H1 (cell line): ENCODE measurements around the gene SELENOV. TPM values are rescaled to one million over a fixed set of nuclear protein-coding genes. Genes with fewer than 3 reads are reported as not detected.

Experiments
- CTCF ChIA-PET: fragments of 300-600 bp; sonication (Branson Sonifier 250); formaldehyde crosslinking; loops from one replicate; lab custom pipeline; 2021; ENCODE audit not compliant: partially characterized antibody; lab: Charles Lee
- POLR2A ChIA-PET: fragments of 300-600 bp; sonication (Branson Sonifier 250); formaldehyde crosslinking; loops from one replicate; lab custom pipeline; 2021; ENCODE audit warnings: inconsistent platforms; ENCODE audit not compliant: partially characterized antibody; lab: Charles Lee
- DNase-seq, 2 experiments: peaks; one replicate each; pipeline versions ENCODE4 v3.0.0 to v3.0.0-alpha.2; 2010 to 2022; ENCODE audit warnings: low spot score in 2 of 2, low read depth in 1 of 2, mixed read lengths in 1 of 2
- FAIRE-seq: peaks from 2 replicates; lab custom pipeline; 2011; peaks lifted over from hg19 to GRCh38; lab: Jason Lieb, UNC
- H2AFZ ChIP-seq: 2 replicates; pipeline ENCODE4 v1.8.1; 2012; ENCODE audit warnings: low read length, inconsistent platforms
- H2AK5ac ChIP-seq: 2 replicates; pipeline ENCODE4 v1.6.1; 2013; ENCODE audit warnings: low read depth, low read length
- H2BK120ac ChIP-seq: replicated peaks from 2 replicates; pipeline ENCODE3; 2013; ENCODE audit warnings: low read depth, low read length, inconsistent platforms
- H2BK12ac ChIP-seq: 2 replicates; pipeline ENCODE4 v1.6.1; 2013; ENCODE audit warnings: low read depth, low read length
- H2BK15ac ChIP-seq: 2 replicates; pipeline ENCODE4 v1.6.1; 2013; ENCODE audit warnings: low read length
- H2BK20ac ChIP-seq: 2 replicates; pipeline ENCODE4 v1.6.1; 2013; ENCODE audit warnings: low read length
- H2BK5ac ChIP-seq: 2 replicates; pipeline ENCODE4 v1.6.1; 2013; ENCODE audit warnings: low read depth, low read length
- H3K14ac ChIP-seq: 2 replicates; pipeline ENCODE4 v1.6.1; 2013; ENCODE audit warnings: inconsistent platforms; ENCODE audit not compliant: insufficient read length
- H3K18ac ChIP-seq: 2 replicates; pipeline ENCODE4 v1.6.1; 2013; ENCODE audit warnings: low read length; ENCODE audit errors: extremely low read depth
- H3K23ac ChIP-seq: 2 replicates; pipeline ENCODE4 v1.6.1; 2013; ENCODE audit warnings: inconsistent platforms; ENCODE audit not compliant: insufficient read length
- H3K23me2 ChIP-seq: 2 replicates; pipeline ENCODE4 v1.6.1; 2013; ENCODE audit warnings: low read depth, low read length
- H3K27ac ChIP-seq: 2 replicates; pipeline ENCODE4 v1.6.1; 2011; ENCODE audit warnings: low read depth, low read length, inconsistent platforms
- H3K27me3 ChIP-seq, 4 experiments: replicated peaks in 1 of 4; 1 replicate in 1 of 4; 2 replicates in 3 of 4; pipeline versions ENCODE4 v1.6.1 to v1.8.1; 2011 to 2013; ENCODE audit warnings: low read length in 3 of 4, mild to moderate bottlenecking in 3 of 4, inconsistent platforms in 2 of 4, mixed read lengths in 2 of 4, moderate library complexity in 1 of 4; ENCODE audit not compliant: control insufficient read depth in 3 of 4, insufficient read depth in 3 of 4; ENCODE audit errors: extremely low read depth in 1 of 4
- H3K36me3 ChIP-seq, 4 experiments: 2 replicates each; pipeline versions ENCODE4 v1.6.1 to v1.8.1; 2011 to 2013; ENCODE audit warnings: mild to moderate bottlenecking in 4 of 4, low read length in 3 of 4, moderate library complexity in 2 of 4, control low read depth in 1 of 4, inconsistent platforms in 1 of 4; ENCODE audit not compliant: insufficient read depth in 4 of 4, control insufficient read depth in 2 of 4
- H3K4ac ChIP-seq: replicated peaks from 2 replicates; pipeline ENCODE3; 2013; ENCODE audit warnings: low read length, low read depth, mixed read lengths, inconsistent platforms; ENCODE audit not compliant: insufficient read length
- H3K4me1 ChIP-seq, 4 experiments: replicated peaks in 1 of 4; 1 replicate in 1 of 4; 2 replicates in 3 of 4; pipeline versions ENCODE4 v1.6.1 to v1.8.1; 2011 to 2013; ENCODE audit warnings: low read length in 3 of 4, inconsistent platforms in 2 of 4, mixed read lengths in 1 of 4; ENCODE audit not compliant: insufficient read depth in 4 of 4, control insufficient read depth in 3 of 4
- H3K4me2 ChIP-seq, 2 experiments: 2 replicates each; pipeline versions ENCODE4 v1.6.1 to v1.8.1; 2011 to 2013; ENCODE audit warnings: low read depth in 2 of 2, low read length in 2 of 2, control low read depth in 1 of 2, inconsistent platforms in 1 of 2, mild to moderate bottlenecking in 1 of 2; ENCODE audit not compliant: insufficient read depth in 1 of 2
- H3K4me3 ChIP-seq, 4 experiments: fragments of 200-600, 300-600 bp in 1 of 4; sonication (generic), shearing (Covaris generic), sonication (Bioruptor Twin) in 1 of 4; 2 replicates each; pipeline versions ENCODE4 v1.5.1 to v1.8.1; 2011 to 2016; ENCODE audit warnings: low read length in 4 of 4, low read depth in 3 of 4, control low read depth in 2 of 4, inconsistent platforms in 2 of 4, mild to moderate bottlenecking in 2 of 4, mixed read lengths in 1 of 4, moderate library complexity in 1 of 4; ENCODE audit not compliant: insufficient read depth in 2 of 4; ENCODE audit errors: extremely low read depth in 1 of 4
- H3K56ac ChIP-seq: replicated peaks from 2 replicates; pipeline ENCODE3; 2013; ENCODE audit warnings: low read depth, mild to moderate bottlenecking, mixed read lengths, low read length, inconsistent platforms; ENCODE audit not compliant: insufficient read length
- H3K79me1 ChIP-seq: 2 replicates; pipeline ENCODE4 v1.6.1; 2013; ENCODE audit warnings: low read depth, low read length, control low read depth
- H3K79me2 ChIP-seq, 2 experiments: 2 replicates each; pipeline versions ENCODE4 v1.6.1 to v1.8.1; 2012 to 2013; ENCODE audit warnings: low read length in 2 of 2, mild to moderate bottlenecking in 2 of 2, inconsistent platforms in 1 of 2; ENCODE audit not compliant: insufficient read depth in 2 of 2, control insufficient read depth in 1 of 2
- H3K9ac ChIP-seq, 4 experiments: replicated peaks in 1 of 4; 1 replicate in 1 of 4; 2 replicates in 3 of 4; pipeline versions ENCODE4 v1.6.1 to v1.8.1; 2011 to 2013; ENCODE audit warnings: low read depth in 3 of 4, low read length in 3 of 4, control low read depth in 2 of 4, mild to moderate bottlenecking in 2 of 4, moderate library complexity in 2 of 4, inconsistent platforms in 1 of 4; ENCODE audit errors: extremely low read depth in 1 of 4
- H3K9me3 ChIP-seq, 2 experiments: 2 replicates each; pipeline versions ENCODE4 v1.6.1 to v1.8.1; 2012 to 2013; ENCODE audit warnings: mild to moderate bottlenecking in 2 of 2, moderate library complexity in 2 of 2, control low read depth in 1 of 2, inconsistent platforms in 1 of 2, low read depth in 1 of 2, low read length in 1 of 2, mixed read lengths in 1 of 2; ENCODE audit not compliant: insufficient read depth in 2 of 2
- H4K20me1 ChIP-seq, 2 experiments: replicated peaks in 1 of 2; 2 replicates each; pipeline versions ENCODE3 to v1.8.1; 2011 to 2013; ENCODE audit warnings: inconsistent platforms in 2 of 2, low read length in 2 of 2, mild to moderate bottlenecking in 1 of 2; ENCODE audit not compliant: insufficient read depth in 2 of 2, control insufficient read depth in 1 of 2
- H4K5ac ChIP-seq: 2 replicates; pipeline ENCODE4 v1.6.1; 2013; ENCODE audit warnings: low read length, low read depth, mixed read lengths, inconsistent platforms; ENCODE audit not compliant: insufficient read length
- H4K8ac ChIP-seq: 2 replicates; pipeline ENCODE4 v1.8.0; 2013; ENCODE audit warnings: mild to moderate bottlenecking, moderate library complexity, low read length, inconsistent platforms; ENCODE audit not compliant: insufficient read depth; ENCODE audit errors: extremely low read depth
- H4K91ac ChIP-seq: replicated peaks from 2 replicates; pipeline ENCODE3; 2013; ENCODE audit warnings: low read length, mixed read lengths, inconsistent platforms; ENCODE audit not compliant: insufficient read length
- BACH1 ChIP-seq: IDR thresholded peaks from 2 replicates; pipeline ENCODE4 v1.6.1; 2012; ENCODE audit warnings: low read length, improper control_type of control experiment
- EGR1 ChIP-seq: IDR thresholded peaks from 2 replicates; pipeline ENCODE4 v1.6.1; 2011; ENCODE audit warnings: low read depth, low read length, borderline replicate concordance
- KDM4A ChIP-seq: IDR thresholded peaks from one replicate; pipeline ENCODE4 v1.7.1; 2012; ENCODE audit warnings: low read depth, mild to moderate bottlenecking, moderate library complexity, low read length, inconsistent platforms; ENCODE audit not compliant: severe bottlenecking
- NRF1 ChIP-seq: IDR thresholded peaks from 2 replicates; pipeline ENCODE4 v1.6.1; 2011; ENCODE audit warnings: mild to moderate bottlenecking, low read depth, low read length, improper control_type of control experiment
- PHF8 ChIP-seq: fragments of 200-600 bp; sonication (generic); conservative IDR thresholded peaks from 2 replicates; pipeline ENCODE4 v1.7.1; 2012; ENCODE audit warnings: low read depth, mild to moderate bottlenecking, inconsistent platforms, low read length, moderate library complexity
- RBBP5 ChIP-seq: IDR thresholded peaks from 2 replicates; pipeline ENCODE4 v1.7.1; 2012; ENCODE audit warnings: low read depth, mild to moderate bottlenecking, inconsistent platforms, low read length, moderate library complexity, borderline replicate concordance
- SAP30 ChIP-seq: fragments of 300-600 bp; sonication (generic); IDR thresholded peaks from 2 replicates; pipeline ENCODE4 v1.7.1; 2012; ENCODE audit warnings: low read length, moderate library complexity, mild to moderate bottlenecking, inconsistent platforms; ENCODE audit not compliant: insufficient read depth, insufficient replicate concordance
- SIN3A ChIP-seq, 2 experiments: IDR thresholded peaks in 1 of 2; conservative IDR thresholded peaks in 1 of 2; 2 replicates each; pipeline ENCODE4 v1.6.1; 2011 to 2012; ENCODE audit warnings: low read length in 2 of 2, improper control_type of control experiment in 1 of 2, low read depth in 1 of 2, mild to moderate bottlenecking in 1 of 2
- TEAD4 ChIP-seq: IDR thresholded peaks from 2 replicates; pipeline ENCODE4 v1.6.1; 2012; ENCODE audit warnings: low read depth, low read length, inconsistent platforms, mixed read lengths
- WGBS, 2 experiments: shearing (Covaris generic) in 1 of 2; methylation state at CpG; one replicate each; pipeline versions ENCODE4 v1.1.6 to v1.1.7; 2013 to 2015; ENCODE audit warnings: low lambda C conversion rate in 2 of 2, mixed read lengths in 2 of 2, inconsistent platforms in 1 of 2, low coverage in 1 of 2, missing lambda C conversion rate in 1 of 2; ENCODE audit not compliant: insufficient replicate concordance in 2 of 2, insufficient coverage in 1 of 2, insufficient read length in 1 of 2; ENCODE audit errors: extremely low coverage in 1 of 2, missing lambda C conversion rate in 1 of 2; 5-methylcytosine and 5-hydroxymethylcytosine counted together
- polyA plus RNA-seq, 7 experiments: library from polyadenylated mRNA; depleted of rRNA in 3 of 7; stranded (reverse) in 5 of 7; unstranded in 2 of 7; fragments of >200 nt in 5 of 7; fragments of 200-250 nt in 2 of 7; gene quantifications; 1 replicate in 5 of 7; 2 replicates in 1 of 7; 4 replicates in 1 of 7; pipeline versions ENCODE4 v1.2.1 to v1.2.3, GENCODE V29; 2011 to 2013; ENCODE audit warnings: missing spikeins in 2 of 7, mixed read lengths in 2 of 7
- total RNA-seq: library from RNA; stranded (reverse); fragmentation: NEBNext Ultra II Directional; extraction: Animal tissue kit (Norgen Biotek cat#: 25700); gene quantifications from 2 replicates; pipeline ENCODE4 v1.2.1, GENCODE V29; 2021

SELENOV gene
- total and polyA plus RNA-seq, 2 of the 8 experiments (the other 6 are each of a cell fraction or from before 2014, with no cell fraction given): 8.4 to 10.7 TPM

DNA sequence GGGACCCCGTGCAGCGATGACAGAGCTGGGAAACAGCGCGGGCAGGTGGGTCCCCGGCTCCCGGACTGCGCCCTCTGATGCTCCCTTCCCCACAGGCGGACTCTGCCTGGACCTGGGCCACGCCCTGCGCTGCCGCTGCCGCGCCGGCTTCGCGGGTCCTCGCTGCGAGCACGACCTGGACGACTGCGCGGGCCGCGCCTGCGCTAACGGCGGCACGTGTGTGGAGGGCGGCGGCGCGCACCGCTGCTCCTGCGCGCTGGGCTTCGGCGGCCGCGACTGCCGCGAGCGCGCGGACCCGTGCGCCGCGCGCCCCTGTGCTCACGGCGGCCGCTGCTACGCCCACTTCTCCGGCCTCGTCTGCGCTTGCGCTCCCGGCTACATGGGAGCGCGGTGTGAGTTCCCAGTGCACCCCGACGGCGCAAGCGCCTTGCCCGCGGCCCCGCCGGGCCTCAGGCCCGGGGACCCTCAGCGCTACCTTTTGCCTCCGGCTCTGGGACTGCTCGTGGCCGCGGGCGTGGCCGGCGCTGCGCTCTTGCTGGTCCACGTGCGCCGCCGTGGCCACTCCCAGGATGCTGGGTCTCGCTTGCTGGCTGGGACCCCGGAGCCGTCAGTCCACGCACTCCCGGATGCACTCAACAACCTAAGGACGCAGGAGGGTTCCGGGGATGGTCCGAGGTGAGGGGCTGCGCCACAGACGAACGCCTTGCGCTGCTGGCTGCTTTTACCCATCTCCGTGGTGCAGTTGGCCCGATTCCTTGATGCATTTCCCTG, 7.8 kb upstream of the SELENOV start:
- Histone ChIP-seq H2BK5ac (no peak overlapping the region), H2BK15ac (peak overlapping the region; percentile 72; the same call in 1 of the 2 replicates), H3K9me3 (peaks cover 3 to 6% of the 10 kb centered on the region in 2 experiments; a peak in 2 of 4 replicates), H3K27ac (no peak overlapping the region), H3K23ac (no peak overlapping the region), H3K4me3 (peak overlapping the region; percentile 52 to 91 (median 72)), H3K36me3 (no peaks in the 10 kb centered on the region), H3K27me3 (peaks cover 29 to 70% (median 63%) of the 10 kb centered on the region in 4 experiments), H3K56ac (peak overlapping the region; percentile 63), H3K18ac (peak overlapping the region; percentile 71), H2AFZ (peak overlapping the region; percentile 78), H2BK20ac (no peak overlapping the region), H2BK12ac (no peak overlapping the region), H3K23me2 (peaks cover 7% of the 10 kb centered on the region), H2AK5ac (no peak overlapping the region), H3K9ac (peak overlapping the region in 1 of 4 experiments; percentile 1; a peak in 1 of 7 replicates), H3K79me2 (no peaks in the 10 kb centered on the region), H3K79me1 (no peaks in the 10 kb centered on the region), H2BK120ac (no peak overlapping the region), H3K4ac (no peak overlapping the region), H4K5ac (no peak overlapping the region), H4K8ac (peak overlapping the region; percentile 35; the same call in 1 of the 2 replicates), H4K91ac (peak overlapping the region; percentile 72), H3K4me1 (peaks cover 0 to 4% (median 0%) of the 10 kb centered on the region in 4 experiments; a peak in 2 of 7 replicates), H4K20me1 (peaks cover 0 to 3% of the 10 kb centered on the region in 2 experiments), H3K4me2 (peak overlapping the region; percentile 86 to 98), H3K14ac (no peak overlapping the region)
- FAIRE-seq: no peak
- DNase-seq: peak; percentile 47 to 81
- WGBS, 2 experiments: 4% methylated on average over 63 of the region's 96 CpGs; no CpG with 5 or more reads in 1 of the 2 experiments
- POLR2A ChIA-PET: interaction anchor here (0.5 to 3.4 kb wide), 14 partner anchors 9 to 164 kb away, joined by 3 to 15 read pairs (median 3); partner anchors contain the start of gene DLL3
- CTCF ChIA-PET: interaction anchor here (0.9 to 1.9 kb wide), 7 partner anchors 10 to 258 kb away, joined by 3 to 11 read pairs (median 5); partner anchors contain the start of gene EID2B
- TF ChIP-seq PHF8 (peak; percentile 34; the same call in 1 of the 2 replicates), KDM4A (peak; percentile 97), BACH1 (0 out of 2 replicates have a peak, but pooled peaks have one; percentile 43), EGR1 (no peak), SIN3A (conservative IDR thresholded peaks at IDR 0.05 in 1 of 2, IDR thresholded peaks at IDR 0.05 in 1 of 2; ENCODE audit: low read depth in 1 of 2, low read length in 2 of 2) (peak in 1 of 2 experiments; percentile 42; a peak in 2 of 4 replicates), SAP30 (no peak), RBBP5 (0 out of 2 replicates have a peak, but pooled peaks have one; percentile 49), NRF1 (peak; percentile 41), TEAD4 (peak; percentile 37; the same call in 1 of the 2 replicates)
